DOHH2 (cell line): ENCODE data around the gene CD40LG.

Source experiments
- EZH2phosphoT487 ChIP-seq: fragments of 200-600 bp; sonication (generic); IDR thresholded peaks from 2 replicates; pipeline ENCODE4 v1.6.1; 2017; ENCODE audit warnings: borderline replicate concordance, mild to moderate bottlenecking, antibody characterized with exemption, low read length, moderate library complexity, mixed read lengths
- TF ChIP-seq, protein P1 (sequence below): fragments of 200-600 bp; sonication (generic); IDR thresholded peaks from one replicate; pipeline ENCODE4 v1.5.1; 2014; ENCODE audit warnings: antibody characterized with exemption, mild to moderate bottlenecking, low read depth, low read length; ENCODE audit not compliant: poor library complexity, severe bottlenecking

DNA sequence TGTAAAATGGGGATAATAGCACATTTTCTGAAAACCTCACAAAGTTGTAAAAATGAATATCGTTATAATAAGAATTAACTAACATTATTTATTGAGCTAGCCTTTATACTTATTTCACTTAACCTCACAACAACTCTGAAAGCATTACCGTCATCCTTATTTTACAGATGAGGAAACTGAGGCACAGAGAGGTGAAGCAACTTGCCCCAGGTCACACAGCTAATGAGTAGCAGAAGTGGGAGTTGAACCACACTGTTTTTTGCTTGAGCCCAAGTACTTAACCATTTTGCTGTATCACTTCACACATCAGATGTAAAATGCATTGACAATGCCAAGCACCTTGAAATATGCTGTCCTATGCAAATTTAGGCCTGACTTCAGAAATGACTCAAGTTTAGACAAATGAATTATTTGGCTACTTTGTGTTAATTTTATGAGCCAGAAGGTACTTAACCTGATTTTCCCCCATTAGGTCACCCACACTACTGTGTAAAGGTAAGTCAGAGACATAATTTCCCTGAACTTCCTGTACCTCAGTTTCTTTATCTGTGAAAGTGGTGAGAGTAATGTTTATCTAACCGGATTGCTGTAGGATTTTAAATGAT lies 23.1 kb downstream of the CD40LG start:
- TF ChIP-seq, protein P1, sequence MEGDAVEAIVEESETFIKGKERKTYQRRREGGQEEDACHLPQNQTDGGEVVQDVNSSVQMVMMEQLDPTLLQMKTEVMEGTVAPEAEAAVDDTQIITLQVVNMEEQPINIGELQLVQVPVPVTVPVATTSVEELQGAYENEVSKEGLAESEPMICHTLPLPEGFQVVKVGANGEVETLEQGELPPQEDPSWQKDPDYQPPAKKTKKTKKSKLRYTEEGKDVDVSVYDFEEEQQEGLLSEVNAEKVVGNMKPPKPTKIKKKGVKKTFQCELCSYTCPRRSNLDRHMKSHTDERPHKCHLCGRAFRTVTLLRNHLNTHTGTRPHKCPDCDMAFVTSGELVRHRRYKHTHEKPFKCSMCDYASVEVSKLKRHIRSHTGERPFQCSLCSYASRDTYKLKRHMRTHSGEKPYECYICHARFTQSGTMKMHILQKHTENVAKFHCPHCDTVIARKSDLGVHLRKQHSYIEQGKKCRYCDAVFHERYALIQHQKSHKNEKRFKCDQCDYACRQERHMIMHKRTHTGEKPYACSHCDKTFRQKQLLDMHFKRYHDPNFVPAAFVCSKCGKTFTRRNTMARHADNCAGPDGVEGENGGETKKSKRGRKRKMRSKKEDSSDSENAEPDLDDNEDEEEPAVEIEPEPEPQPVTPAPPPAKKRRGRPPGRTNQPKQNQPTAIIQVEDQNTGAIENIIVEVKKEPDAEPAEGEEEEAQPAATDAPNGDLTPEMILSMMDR: no peak
- no peak for TF ChIP-seq EZH2phosphoT487
